IPS-NIHi7 (cell line): ENCODE data around the gene CIROP.
"Not testable (repeated sequence)": the region's sequence is repeated elsewhere in the genome, so short reads cannot be mapped to it uniquely, and the experiment has no call there.

Source experiments
- DNase-seq: peaks from one replicate; pipeline ENCODE4 v3.0.0; 2012; ENCODE audit warnings: mixed read lengths; ENCODE audit errors: extremely low spot score

CIROP gene

DNA sequence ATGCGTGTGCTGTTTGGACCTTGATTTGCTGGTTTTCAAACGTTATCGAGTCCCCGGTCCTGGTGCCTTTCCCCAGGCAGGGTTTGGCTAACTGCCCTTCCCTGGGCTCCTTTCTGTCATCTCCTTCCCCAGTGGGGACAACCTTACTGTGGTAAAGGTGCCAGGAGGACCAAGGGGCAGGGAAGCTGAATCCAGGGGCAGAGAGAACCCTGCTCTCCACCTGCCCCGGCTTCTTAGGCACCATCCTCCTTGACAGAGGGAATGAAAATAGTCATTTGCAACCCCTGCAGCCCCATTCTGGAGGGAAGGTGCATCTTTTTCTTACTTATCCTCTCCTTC is 9.3 kb upstream of the CIROP start:
- DNase-seq: no peak

DNA sequence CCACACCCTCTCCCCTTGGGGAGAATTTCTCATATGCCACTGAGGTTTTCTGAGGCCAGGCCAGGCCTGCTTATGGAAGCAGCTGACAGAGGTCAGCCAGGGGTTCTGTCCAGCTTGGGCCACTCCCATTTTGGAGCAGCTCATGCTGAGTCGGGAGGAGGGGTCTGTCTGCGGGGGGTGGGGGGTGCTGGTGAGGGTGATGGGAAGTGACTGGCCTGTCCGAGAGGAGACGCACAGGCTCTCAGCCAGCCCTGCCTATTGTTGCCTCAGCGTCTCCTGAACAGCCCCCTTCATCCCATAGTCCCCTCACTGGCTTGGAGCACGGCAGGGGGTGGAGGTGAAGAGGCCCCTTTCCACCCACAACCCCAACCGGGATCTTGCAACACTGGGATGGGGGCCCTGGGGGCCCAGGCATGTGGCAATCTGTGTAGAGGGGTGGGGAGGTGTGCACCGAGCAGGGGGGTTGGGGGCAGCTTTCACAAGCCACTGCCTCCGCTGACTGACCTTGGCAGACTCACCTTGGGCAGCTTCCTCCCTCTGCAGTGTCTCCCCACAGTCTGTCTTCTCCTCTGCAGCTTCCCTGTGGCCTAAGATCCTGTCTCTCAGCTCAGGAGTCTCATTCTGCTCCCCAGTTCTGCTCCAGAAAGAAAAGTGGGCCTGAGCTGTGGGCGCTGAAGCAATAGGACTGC is 8.8 kb upstream of the CIROP start:
- no peak for DNase-seq

DNA sequence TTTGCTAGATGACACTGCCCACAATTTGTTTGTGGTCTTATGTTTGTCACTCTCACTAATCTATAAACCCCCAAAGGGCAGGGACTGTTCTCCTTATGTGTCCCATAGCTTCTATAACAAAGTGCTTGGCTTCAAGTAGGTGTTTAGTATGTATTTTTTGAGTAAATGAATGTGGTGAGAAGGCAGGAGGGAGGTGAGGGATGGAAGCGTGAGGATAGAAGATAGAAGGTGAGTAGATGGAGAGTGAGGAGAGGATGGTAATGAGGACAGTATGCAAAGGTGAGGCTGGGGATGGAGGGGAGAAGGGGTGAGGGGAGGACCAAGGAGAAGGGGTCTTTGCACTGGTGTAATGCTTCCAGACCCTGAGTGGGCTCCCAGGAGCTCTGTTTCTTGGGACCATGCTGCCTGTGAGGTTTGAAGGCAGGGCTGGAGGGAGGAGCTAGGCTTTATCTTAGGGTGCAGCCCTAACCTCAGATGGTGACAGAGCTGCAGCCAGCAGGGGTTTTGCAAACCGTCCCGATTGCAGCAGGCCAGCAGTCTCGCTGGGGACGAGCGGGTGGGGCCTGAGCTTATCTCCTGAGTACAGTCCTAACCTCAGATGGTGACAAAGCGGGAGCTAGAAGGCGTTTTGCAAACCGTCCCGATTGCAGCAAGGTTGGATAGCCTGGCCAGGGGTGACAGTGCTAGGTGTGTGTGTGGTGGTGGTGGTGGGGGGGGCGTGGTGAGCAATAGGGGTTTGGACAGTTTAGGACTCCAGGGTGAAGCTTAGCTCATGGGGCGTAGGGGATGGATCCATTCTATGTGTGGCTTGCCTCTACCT is 7.8 kb upstream of the CIROP start:
- DNase-seq: no peak

DNA sequence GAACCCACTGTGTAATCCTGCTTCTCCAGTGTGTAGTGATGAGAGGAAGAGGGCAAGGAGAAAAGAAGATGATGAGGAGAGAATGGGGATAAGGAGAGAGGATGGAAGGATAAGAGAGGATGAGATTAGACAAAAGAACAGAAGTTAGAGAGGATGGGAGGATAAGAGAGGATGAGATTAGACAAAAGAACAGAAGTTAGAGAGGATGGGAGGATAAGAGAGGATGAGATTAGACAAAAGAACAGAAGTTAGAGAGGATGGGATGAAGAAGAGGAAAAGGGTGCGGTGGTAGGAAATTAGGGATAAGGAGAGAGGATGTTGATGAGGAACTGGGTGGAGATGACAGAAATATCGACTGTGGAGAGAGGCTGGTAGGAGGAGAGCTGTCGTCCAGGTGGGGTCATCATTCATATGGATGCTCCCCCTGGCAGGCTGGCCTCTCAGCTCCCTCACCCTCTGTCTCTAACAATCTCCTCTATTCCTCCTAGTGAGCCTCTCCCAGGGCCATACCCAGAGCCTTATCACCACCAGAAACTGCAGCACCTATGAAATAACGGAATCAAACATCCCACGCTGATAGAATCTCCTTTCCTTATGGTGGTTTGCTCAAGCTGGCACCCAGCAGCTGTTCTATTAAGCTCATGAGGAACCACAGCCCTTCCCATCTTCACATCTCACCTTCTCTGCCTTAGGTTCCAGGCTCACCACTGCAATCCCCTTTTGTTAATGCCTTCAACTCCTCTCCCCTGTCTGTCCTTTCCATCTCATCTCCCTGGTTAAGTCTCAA is 6.0 kb upstream of the CIROP start:
- DNase-seq: no peak

DNA sequence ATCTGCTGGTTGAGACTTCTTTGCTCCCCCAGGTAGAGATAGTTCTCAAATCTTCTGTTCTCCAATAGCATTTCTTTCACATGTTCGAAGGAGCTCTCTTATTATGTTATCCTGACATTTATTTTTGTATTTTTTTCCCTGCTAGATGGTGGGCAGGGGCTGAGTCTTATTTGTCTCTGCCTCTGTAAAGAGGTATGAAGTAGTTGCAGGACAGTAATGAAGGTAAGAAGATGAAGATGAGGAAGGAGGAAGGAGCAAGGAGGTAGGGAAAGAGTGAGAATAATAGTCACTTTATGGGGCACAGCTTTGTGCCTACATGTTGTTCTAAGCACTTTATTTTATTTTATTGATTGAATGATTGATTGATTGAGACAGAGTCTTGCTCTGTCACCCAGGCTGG is 5.0 kb upstream of the CIROP start:
- no peak for DNase-seq

DNA sequence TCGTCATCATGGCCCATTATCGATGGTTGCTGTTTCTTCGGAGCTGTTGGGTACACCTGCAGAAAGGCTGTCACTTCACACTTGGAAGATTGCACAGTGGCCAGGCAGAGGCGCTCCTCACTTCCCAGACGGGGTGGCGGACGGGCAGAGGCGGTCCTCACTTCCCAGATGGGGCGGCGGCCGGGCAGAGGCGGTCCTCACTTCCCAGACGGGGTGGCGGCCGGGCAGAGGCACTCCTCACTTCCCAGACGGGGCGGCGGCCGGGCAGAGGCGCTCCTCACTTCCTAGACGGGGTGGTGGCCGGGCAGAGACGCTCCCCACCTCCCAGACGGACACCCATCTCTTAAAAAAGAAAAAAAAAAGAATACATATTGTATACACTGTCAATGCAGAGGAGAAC is 3.4 kb upstream of the CIROP start:
- DNase-seq: not testable (repeated sequence)

DNA sequence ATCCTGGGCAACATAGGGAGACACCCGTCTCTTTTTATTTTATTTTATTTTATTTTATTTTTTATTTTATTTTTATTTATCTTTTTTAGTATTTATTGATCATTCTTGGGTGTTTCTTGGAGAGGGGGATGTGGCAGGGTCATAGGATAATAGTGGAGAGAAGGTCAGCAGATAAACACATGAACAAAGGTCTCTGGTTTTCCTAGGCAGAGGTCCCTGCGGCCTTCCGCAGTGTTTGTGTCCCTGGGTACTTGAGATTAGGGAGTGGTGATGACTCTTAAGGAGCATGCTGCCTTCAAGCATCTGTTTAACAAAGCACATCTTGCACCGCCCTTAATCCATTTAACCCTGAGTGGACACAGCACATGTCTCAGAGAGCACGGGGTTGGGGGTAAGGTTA is 2.8 kb upstream of the CIROP start:
- DNase-seq: not testable (repeated sequence)

DNA sequence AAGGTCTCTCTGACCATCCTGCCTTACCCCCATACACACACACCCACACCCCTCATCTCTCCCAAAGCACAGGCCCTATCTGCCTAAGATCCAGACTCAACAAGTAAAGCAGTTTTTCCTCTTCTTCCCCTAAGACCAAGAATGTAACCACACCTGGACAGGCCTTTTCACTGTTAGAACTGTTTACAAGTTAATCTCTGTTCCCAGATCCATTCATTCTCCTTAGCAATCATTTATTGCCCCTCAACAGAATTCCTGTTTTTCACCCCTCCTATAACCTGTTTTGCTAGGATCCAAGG is 1.9 kb upstream of the CIROP start:
- no peak for DNase-seq

DNA sequence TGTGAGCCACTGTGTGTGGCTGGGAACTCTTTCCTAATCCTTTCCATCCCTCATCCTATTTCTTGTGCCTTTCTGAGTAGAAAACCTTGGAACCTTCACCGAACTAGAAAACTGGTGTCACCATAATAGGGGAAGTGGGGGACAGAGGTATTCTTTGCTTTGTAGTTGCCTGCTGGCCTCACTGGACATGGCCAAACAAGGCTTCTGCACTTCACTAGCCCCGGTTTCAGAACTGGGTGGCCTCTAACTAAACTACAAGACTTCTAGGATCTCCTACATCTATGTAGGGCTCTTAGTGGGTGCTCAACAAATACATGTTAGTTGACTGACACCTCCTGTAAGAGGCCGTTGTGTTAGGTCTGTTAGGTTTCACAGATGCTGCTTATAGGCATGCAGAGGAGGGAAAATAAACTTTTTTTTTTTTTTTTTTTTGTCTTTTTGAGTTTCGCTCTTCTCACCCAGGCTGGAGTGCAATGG is 597 bp upstream of the CIROP start:
- DNase-seq: no peak

DNA sequence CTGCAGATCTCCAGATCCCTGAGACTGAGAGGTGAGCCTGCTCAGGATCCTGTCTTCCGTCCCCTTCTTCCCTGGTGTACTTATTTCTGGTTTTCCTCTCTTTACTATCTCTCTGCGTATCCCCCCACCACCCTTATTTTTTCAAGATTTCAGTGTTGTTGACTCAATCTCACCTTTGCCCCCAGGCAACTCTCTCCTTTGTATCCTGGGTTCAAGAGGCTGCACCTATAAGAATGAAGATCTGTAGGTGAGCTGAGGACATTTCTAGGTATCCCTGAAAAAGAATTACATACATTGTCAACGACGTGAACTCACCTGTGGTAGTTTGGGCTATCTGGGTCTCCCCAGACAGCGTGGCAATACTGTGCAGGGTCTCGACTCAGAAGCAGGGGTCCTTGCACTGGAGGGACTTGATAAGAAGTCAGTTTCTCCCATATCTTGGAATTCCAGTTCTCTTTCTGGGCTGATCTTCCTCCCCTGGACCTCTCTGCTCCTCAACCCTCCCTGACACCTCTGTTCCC is 659 bp downstream of the CIROP start:
- no peak for DNase-seq

DNA sequence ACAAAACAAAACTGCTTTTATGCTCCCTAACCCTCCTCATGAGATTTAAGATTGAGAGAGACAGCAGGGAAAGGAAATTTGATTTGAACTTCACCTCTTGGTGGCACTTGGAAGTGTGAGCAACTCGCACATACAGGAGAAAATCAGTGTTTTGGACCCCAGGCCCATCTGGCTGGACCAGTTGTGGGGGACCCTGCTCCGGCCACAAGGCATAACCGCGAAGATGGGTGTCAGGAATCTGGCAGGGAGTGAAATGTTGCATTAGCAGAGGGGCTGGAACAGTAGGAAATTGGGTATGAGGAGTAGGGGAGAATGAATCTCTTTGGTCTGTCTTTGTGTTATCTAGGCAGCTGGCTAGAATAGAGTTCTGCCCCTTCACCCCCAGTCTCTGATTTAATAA is 1.2 kb downstream of the CIROP start:
- no peak for DNase-seq

DNA sequence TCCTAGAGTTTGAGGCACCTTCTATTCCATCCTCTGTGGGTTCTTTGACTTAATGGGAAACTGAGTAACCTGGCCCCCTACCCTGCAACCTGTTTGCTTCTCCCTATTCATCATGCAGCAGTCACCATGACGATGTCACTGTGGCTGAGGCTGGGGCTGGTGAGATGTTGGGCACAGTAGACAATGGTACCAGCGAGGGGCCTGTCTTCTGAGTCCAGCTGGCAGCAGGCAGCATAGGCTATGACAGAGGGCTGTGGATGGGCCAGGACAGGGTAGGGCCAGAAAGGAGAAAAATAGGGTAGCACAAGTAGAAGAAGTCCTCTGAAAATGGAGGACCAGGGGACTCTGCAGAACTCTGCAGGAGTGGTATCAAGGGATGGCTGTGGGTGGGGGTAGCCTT is 2.0 kb downstream of the CIROP start:
- DNase-seq: no peak

DNA sequence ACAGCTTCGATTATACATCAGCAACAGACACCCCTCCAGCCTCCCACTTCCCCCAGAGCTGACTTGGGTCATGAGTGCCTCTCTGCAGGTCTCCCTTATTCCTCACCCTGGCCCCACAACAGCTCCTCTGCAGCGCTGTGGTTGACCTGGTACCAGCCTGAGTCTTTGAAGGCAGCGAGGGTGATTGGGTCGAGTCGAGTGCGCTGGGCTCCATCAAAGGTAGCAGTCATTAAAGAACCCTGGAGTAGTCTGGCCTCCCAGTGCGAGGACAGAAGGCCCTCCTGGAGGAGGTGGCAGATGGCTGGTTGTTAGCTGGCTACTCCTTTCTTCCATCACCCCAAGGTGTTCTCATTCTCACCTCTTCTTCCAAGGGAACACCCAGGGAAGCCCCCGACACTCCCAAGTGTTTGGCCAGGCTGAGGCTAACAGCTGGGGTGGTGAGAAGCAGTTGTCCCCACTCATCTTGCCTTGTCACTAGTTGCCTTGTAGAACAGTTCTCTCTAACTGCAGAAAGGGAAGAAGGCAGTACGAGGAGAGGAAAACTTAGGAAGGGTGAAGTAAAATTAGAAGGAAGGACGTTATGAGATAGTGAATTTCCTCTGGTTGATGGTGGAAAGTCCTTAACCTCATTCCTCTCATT is 2.7 kb downstream of the CIROP start:
- no peak for DNase-seq

DNA sequence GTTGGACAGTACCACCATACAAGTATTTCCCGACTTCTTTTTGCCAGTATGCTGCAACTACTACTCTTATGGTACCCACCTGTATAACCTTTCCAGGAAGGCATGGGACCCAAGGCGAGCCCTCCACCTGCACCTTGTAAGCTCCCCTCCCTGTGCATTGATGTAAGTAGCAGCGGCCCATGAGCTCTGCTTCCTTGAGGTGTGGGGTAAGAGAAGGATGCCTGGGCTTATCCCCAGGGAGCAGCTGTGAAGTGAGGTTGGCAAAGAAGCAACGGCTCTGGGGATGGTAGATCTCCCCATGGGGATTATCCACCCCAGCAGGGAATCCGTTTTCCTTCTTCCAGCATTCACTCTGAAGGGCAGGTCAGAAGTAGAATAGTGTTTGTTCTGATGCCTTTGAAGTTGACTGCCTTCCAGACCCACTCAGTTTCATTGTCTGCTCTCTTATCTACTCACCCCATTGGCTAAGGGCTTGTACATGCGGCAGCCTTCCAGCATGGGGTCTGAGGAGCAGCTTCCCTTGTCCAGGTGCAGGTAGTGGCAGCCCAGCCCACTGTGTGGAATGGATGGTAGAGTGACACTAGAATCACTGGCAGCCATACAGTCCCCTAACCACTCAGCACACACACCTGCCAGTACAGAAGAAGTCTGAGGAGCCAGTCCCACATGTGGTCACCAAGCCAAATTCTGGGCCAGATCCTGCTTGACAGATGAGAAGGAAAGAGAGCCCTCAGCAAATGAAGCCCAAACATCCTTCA is 3.4 kb downstream of the CIROP start:
- DNase-seq: no peak

DNA sequence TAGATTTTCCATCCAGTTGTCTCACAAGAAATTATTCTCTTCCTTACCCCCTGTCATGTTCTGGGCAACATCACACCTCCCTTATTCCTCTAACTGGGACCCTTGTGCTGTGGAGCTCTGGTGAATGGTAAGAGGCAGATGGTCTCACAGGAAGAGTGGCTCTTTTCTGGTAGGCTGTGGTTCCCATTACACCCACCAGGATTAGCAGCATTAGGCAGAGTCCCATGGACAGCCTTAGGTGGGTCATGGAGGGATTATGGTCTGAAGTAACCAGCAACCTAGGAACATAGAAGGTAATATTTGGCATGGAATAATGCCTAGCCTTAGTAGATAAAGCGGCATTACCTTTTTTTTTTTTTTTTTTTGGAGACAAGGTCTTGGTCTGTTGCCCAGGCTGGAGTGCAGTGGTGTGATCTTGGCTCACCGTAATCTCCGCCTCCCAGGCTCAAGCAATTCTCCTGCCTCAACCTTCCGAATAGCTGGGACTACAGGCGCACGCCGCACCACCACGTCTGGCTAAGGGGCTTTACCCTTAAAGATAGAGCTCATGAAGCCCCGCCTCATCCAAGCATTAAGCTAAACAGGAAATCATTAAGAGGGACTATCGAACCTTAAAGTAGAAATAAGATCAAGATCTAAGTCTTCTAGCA is 5.5 kb downstream of the CIROP start:
- DNase-seq: no peak

DNA sequence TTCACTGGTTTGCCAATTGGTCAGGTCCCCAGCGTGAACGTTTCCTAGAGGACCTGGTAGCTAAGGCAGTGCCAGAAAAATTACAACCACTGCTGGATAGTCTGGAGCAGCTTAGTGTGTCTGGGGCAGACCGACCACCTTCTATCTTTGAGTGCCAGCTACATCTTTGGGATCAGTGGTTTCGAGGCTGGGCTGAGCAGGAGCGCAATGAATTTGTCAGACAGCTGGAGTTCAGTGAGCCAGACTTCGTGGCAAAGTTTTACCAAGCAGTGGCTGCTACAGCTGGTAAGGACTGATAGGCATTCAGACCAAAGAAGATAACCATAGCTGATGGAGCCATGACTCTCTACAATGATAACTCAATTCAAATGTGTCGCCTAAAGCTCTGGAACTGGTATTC is 7.0 kb downstream of the CIROP start:
- DNase-seq: no peak

DNA sequence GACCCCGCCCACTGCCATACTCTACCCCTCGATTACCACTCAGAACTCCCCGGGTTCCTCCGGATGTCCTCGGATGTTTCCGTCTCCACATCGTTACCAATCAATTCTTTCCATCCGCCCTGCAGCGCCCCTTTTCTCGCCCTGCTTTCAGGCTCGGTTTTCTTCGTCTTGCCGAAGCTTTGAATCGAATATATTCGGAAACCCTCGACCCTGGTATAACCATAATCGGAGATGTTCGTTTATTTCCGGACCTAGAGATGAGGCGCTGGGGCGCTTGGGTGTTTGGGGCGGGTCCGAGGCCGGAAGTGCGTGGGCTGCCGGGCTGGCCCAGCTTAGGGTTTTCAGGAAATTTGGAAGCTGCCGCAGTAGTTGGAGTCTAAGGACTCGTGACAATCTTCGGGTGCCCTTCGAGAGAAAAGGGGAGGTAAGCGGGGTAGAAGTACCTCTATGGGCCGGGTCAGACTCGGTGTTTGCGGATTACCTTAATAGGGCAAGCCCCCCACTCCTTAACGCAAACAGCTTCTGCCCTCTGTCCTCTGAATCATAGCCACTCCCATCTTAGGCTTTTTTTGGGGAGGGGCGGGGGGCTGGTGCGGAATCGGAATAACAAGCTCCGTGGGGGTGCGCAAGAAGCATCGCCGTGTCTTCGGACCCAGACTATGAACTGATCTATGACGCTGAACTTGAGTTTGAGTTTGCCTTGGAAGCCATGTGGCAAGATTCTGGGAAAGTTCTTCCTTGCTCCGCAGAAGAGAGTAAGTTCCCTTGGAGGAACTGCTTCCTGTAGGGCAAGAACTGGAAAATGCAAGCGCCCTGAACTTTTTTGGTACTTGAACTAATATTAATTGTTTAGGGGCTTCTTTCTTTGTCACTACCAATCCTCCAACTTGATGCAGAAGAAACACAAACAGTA is 9.3 kb downstream of the CIROP start, which contains the start of gene C14orf119:
TSS of gene C14orf119 (plus strand) at position 310 of the 913 bp plus-strand sequence. CDS start 2,154 bp downstream, outside the sequence.
- peak; percentile 97 for DNase-seq

DNA sequence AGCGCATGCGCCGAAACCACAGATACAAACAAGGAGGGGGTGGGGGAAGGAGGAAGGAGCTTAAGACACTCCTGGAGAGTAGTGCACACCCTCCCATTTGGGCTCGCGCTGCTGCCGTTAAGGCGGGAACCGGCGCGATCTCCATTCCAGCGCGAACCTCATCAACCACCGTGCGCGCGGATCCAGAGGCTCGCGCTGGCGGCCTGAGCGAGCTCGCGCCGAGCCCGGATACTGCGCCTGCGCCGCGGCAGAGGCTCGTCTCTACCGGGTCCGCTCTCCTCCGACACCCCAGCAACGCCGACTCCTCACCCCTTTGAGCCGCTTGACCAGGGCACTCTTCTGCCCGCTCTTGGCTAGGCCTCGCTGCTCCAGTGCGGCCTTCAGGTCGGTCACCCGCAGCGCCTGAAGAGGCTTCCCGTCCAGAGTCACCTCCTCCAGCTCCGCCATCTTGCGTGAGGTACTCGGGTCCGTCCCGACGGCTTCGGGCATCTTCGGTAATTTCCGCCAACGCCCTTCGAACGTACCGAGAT is 10.1 kb downstream of the CIROP start, which contains the start of gene ACIN1:
TSS of gene ACIN1 (minus strand) at position 471 of the 530 bp plus-strand sequence. CDS start at position 447, 24 bp downstream.
- DNase-seq: no peak

DNA sequence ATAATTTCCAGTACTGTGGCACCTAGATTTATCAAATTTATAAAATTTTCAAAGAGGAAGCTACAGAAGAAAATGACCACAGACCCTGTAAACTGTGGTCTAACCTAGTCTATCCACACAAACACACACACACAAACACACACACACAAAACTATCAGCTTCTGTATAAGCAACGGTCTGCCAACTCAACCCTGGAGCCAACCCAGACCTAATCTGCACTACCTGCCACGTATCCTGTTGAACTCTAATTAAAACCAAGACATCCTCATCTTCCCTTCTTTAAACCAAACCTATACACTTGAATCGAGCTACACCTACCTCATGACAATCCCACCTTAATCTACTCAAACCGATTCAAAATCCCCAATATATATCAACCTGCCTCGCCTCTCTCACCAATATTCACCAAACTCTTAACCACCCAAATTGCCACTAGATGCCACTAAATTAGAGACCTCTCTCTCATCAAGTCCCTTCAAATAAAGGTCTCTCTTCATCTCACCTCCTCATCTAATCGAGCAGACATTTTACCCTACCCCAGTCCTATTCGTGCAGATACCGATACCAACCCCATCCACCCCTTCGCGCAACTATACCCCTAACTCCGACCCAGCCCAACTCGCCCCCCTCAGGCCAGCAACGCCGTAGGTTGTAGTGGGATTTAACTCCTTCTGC is 10.7 kb downstream of the CIROP start:
- DNase-seq: peak; percentile 85
